ENCODE measurements around the gene AFAP1.
A peak's percentile ranks its signal among the peaks of the same experiment; 100 is the strongest.

Gene AFAP1

DNA sequence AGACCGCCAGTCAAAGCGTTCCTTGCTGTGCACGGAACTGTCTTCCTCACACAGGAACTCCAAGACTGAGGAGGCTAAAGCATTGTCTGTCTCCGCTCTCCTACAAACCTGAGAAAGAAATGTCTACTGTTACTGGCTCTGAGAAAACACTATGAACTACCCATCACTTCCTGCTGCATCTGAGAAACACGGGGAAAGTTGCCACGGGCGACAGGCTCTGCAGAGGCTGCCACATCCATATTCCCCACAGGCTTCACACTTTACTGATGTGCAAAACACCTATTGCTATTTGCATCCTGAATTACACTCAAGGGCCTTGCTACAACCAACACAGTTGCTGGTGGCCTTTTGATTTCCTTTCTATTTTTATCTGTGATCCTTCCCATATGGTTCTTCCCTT, 59.0 kb downstream of the AFAP1 start:
- DNase-seq (ENCODE audit: low read depth), result no peak
- no peak overlapping the region for H3K4me3 ChIP-seq (ENCODE audit: low read length)
- TF ChIP-seq, protein P1, sequence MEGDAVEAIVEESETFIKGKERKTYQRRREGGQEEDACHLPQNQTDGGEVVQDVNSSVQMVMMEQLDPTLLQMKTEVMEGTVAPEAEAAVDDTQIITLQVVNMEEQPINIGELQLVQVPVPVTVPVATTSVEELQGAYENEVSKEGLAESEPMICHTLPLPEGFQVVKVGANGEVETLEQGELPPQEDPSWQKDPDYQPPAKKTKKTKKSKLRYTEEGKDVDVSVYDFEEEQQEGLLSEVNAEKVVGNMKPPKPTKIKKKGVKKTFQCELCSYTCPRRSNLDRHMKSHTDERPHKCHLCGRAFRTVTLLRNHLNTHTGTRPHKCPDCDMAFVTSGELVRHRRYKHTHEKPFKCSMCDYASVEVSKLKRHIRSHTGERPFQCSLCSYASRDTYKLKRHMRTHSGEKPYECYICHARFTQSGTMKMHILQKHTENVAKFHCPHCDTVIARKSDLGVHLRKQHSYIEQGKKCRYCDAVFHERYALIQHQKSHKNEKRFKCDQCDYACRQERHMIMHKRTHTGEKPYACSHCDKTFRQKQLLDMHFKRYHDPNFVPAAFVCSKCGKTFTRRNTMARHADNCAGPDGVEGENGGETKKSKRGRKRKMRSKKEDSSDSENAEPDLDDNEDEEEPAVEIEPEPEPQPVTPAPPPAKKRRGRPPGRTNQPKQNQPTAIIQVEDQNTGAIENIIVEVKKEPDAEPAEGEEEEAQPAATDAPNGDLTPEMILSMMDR (conservative IDR thresholded peaks at IDR 0.05; ENCODE audit: low read depth, low read length), result no peak

DNA sequence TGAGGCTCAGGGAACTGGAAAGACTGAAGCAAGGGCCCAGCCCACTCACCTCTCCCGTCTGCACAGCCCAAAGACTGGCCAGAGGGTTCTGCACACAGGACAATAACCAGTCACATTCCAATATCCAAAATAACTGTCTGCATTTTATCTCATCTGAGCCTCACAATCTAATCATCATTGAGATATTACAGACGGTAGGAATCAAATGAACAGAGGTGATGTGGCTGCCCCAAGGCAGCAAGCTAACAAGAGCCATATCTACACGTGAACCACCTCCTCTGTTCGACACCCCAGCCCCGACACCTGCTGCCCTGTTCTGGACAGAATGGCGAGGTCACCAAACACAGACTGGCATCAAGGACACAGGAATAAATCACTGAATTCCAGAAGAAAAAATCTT, 60.5 kb downstream of the AFAP1 start:
- TF ChIP-seq, protein P1 (conservative IDR thresholded peaks at IDR 0.05; ENCODE audit: low read depth, low read length), result no peak
- no peak for DNase-seq (ENCODE audit: low read depth)
- no peak overlapping the region for H3K4me3 ChIP-seq (ENCODE audit: low read length)

DNA sequence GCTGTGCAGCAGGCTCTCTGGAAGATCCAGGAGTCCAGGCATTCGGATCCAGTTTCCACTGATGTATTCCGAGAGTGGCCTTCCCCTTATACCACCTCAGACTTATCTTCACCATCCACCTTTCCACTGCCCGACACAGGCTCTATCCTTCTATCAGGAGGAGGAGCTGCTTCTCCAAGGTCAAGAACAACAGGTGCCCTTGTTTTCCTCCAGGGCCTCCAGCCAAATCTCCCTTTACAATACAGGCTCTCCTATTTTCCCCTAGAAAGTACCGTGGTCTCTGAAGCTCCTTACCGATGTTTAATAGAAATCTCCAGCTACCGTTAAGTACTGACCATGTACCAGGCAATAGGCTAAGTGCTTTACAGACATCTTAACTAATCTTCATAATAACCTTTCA, 61.3 kb downstream of the AFAP1 start:
- DNase-seq (ENCODE audit: low read depth), result no peak
- no peak overlapping the region for H3K4me3 ChIP-seq (ENCODE audit: low read length)
- TF ChIP-seq, protein P1 (conservative IDR thresholded peaks at IDR 0.05; ENCODE audit: low read depth, low read length), result no peak

DNA sequence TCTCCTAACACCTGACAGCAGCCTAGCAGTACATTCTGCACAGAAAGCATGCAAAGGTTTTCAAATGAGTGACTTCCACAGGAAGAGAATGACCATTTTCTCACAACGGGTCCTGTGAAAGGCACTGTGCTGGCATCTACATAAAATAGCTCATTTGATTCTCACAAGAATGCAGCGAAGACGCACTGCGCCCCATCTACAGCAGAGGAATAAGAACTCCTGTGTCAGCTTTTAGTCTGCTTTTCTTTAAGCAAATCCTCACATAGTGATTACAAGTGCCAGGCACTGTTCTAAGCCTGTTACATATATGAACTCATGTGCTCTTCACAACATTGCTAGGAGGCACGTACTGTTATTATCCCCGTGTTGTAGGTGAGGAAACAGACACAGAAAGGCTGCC, 62.5 kb downstream of the AFAP1 start:
- no peak overlapping the region for H3K4me3 ChIP-seq (ENCODE audit: low read length)

DNA sequence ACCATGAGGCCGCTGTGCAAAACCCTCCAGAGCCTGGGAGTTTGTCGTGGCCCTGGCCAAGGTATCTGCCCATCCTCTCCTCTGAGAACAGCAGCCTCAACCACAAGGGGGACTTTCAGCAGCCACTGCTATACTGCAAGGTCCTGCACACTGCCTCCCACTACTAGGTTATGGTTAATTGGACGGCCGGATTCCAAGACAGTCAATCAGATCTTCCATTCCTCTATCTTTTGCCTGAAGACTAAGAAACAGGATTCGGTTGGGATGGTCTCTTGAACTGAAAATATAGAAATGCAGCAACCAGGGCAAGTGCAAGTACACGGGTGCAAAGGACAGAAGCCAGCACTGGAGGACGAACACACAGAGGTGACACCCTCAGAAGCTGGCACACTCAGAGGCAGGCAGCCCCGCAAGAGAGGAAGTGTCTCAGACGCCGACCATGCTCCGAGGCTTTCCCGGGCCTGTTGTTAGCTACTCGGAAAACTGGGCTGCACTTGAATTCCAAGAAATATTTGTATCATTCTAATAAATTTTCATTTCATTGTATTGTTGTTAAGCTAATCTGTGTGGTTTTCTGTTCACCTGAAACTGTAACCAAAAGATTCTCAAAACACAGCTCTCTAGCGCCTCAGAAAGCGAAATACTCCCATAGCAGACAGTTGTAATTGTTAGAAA, 63.3 kb downstream of the AFAP1 start:
- H3K4me3 ChIP-seq (ENCODE audit: low read length), result no peak overlapping the region
- TF ChIP-seq, protein P1 (conservative IDR thresholded peaks at IDR 0.05; ENCODE audit: low read depth, low read length), result peak; percentile 66
- DNase-seq (ENCODE audit: low read depth), result no peak

More for the DNA sequence above, 62.5 kb downstream of the AFAP1 start:
- DNase-seq (ENCODE audit: low read depth), result peak; percentile 69
- TF ChIP-seq, protein P1 (conservative IDR thresholded peaks at IDR 0.05; ENCODE audit: low read depth, low read length), result no peak

DNA sequence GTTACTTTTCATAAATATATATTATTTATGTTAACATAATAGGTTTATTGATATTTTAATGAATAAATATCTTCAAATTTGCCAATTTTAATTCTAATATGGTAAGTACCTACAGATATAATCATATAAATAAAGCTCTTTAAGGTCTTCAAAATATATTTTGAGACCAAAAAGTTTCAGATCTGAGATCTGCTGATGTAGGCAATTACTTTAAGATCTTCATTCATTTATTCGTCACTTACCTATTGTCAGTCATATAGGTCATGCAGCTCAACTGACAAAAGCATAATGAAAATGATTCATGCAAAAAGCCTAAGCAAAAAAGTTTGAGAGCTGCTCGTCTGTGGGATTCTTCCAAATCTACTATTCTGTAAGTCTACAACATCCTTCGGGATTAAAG, 64.8 kb downstream of the AFAP1 start:
- TF ChIP-seq, protein P1 (conservative IDR thresholded peaks at IDR 0.05; ENCODE audit: low read depth, low read length), result no peak
- DNase-seq (ENCODE audit: low read depth), result no peak
- H3K4me3 ChIP-seq (ENCODE audit: low read length), result no peak overlapping the region

DNA sequence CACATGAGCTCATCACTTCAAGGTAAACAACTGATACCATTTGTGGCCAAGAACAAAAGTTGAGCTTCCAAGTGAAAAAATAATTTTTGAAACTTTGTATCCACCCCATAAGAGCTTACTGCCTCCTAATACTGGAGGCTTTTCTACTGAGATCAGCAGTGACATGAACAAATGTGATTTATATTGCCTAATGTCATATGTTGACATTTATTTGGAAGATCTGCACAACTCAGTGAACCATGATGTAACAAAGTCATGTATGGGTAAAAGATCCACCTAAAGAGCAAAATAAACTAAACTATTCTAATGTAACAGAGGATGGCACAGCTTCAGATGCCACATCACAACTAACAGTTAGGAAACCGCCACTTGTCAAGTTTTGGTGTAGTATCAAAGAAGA, 65.8 kb downstream of the AFAP1 start:
- TF ChIP-seq, protein P1 (conservative IDR thresholded peaks at IDR 0.05; ENCODE audit: low read depth, low read length), result no peak
- no peak for DNase-seq (ENCODE audit: low read depth)
- no peak overlapping the region for H3K4me3 ChIP-seq (ENCODE audit: low read length)

Measured in retinal pigment epithelial cell (primary cell).